Measurements from ENCODE around the gene SDR9C7. TPM values are rescaled to one million over a fixed set of nuclear protein-coding genes. Genes with fewer than 3 reads are reported as not detected.
A peak's percentile ranks its signal among the peaks of the same experiment; 100 is the strongest.
"Not testable (repeated sequence)": the region's sequence is repeated elsewhere in the genome, so short reads cannot be mapped to it uniquely, and the experiment has no call there.

SDR9C7 gene
- total RNA-seq, 6 experiments from 2014 or later: not detected

- H3K27ac Mint-ChIP-seq: no peak overlapping the region
- H3K9me3 Mint-ChIP-seq: no peaks in the 10 kb centered on the region
- H3K4me1 Mint-ChIP-seq (ENCODE audit: low read depth): peaks cover 18% of the 10 kb centered on the region
Observed at GRCh38 chr12:56943878-56944277, 9.7 kb upstream of the SDR9C7 start.

GRCh38 chr12:56943374-56943773, 9.2 kb upstream of the SDR9C7 start:
- not testable (repeated sequence) for H3K4me3 Mint-ChIP-seq; H3K27ac Mint-ChIP-seq; H3K9me3 Mint-ChIP-seq; DNase-seq; H3K36me3 Mint-ChIP-seq (ENCODE audit: low read depth)
- Mint-ChIP-seq H3K27me3 (ENCODE audit: insufficient read depth) (peaks cover 20% of the 10 kb centered on the region), H3K4me1 (ENCODE audit: low read depth) (peaks cover 18% of the 10 kb centered on the region)

More at GRCh38 chr12:56943878-56944277, 9.7 kb upstream of the SDR9C7 start:
- Mint-ChIP-seq H3K36me3 (ENCODE audit: low read depth) (no peaks in the 10 kb centered on the region), H3K4me3 (no peak overlapping the region), H3K27me3 (ENCODE audit: insufficient read depth) (peaks cover 20% of the 10 kb centered on the region)
- no peak for TF ChIP-seq CTCF (IDR thresholded peaks at IDR 0.05)
- DNase-seq: no peak

GRCh38 chr12:56941299-56942017, 7.2 kb upstream of the SDR9C7 start:
- DNase-seq: peak; percentile 66
- TF ChIP-seq CTCF (IDR thresholded peaks at IDR 0.05): no peak
- H3K27ac Mint-ChIP-seq: peak overlapping the region; percentile 83
- H3K36me3 Mint-ChIP-seq (ENCODE audit: low read depth): no peaks in the 10 kb centered on the region
- H3K4me3 Mint-ChIP-seq: peak overlapping the region; percentile 5
- H3K4me1 Mint-ChIP-seq (ENCODE audit: low read depth): peaks cover 18% of the 10 kb centered on the region
- no peaks in the 10 kb centered on the region for H3K9me3 Mint-ChIP-seq
- H3K27me3 Mint-ChIP-seq (ENCODE audit: insufficient read depth): peaks cover 30% of the 10 kb centered on the region

GRCh38 chr12:56940942-56941298, 6.7 kb upstream of the SDR9C7 start:
- peaks cover 18% of the 10 kb centered on the region for H3K4me1 Mint-ChIP-seq (ENCODE audit: low read depth)
- H3K27me3 Mint-ChIP-seq (ENCODE audit: insufficient read depth): peaks cover 33% of the 10 kb centered on the region
- DNase-seq; H3K9me3 Mint-ChIP-seq; H3K36me3 Mint-ChIP-seq (ENCODE audit: low read depth); H3K4me3 Mint-ChIP-seq: not testable (repeated sequence)
- H3K27ac Mint-ChIP-seq: peak overlapping the region; percentile 83; the same call in 1 of the 2 replicates

GRCh38 chr12:56935752-56936151, 1.5 kb upstream of the SDR9C7 start:
- Mint-ChIP-seq H3K9me3 (no peaks in the 10 kb centered on the region), H3K36me3 (ENCODE audit: low read depth) (no peaks in the 10 kb centered on the region), H3K27me3 (ENCODE audit: insufficient read depth) (peaks cover 25% of the 10 kb centered on the region), H3K4me3 (no peak overlapping the region), H3K4me1 (ENCODE audit: low read depth) (peaks cover 6% of the 10 kb centered on the region; the same call in 1 of the 2 replicates), H3K27ac (no peak overlapping the region)
- DNase-seq: no peak
- TF ChIP-seq CTCF (IDR thresholded peaks at IDR 0.05): no peak

GRCh38 chr12:56935157-56935556, 949 bp upstream of the SDR9C7 start:
- DNase-seq: no peak
- H3K27me3 Mint-ChIP-seq (ENCODE audit: insufficient read depth): peaks cover 25% of the 10 kb centered on the region
- no peak for TF ChIP-seq CTCF (IDR thresholded peaks at IDR 0.05)
- H3K4me3 Mint-ChIP-seq: no peak overlapping the region
- no peaks in the 10 kb centered on the region for H3K36me3 Mint-ChIP-seq (ENCODE audit: low read depth)
- no peaks in the 10 kb centered on the region for H3K9me3 Mint-ChIP-seq
- no peak overlapping the region for H3K27ac Mint-ChIP-seq
- peaks cover 6% of the 10 kb centered on the region; the same call in 1 of the 2 replicates for H3K4me1 Mint-ChIP-seq (ENCODE audit: low read depth)
